GM12892 (cell line): ENCODE data around the gene CLSTN2.

Experiments used
- POLR2A ChIP-seq: IDR thresholded peaks from 2 replicates; pipeline ENCODE4 v1.6.1; 2011; ENCODE audit warnings: low read depth, low read length, control low read depth
- POLR2AphosphoS5 ChIP-seq: IDR thresholded peaks from 2 replicates; pipeline ENCODE4 v1.6.1; 2011; ENCODE audit warnings: low read depth, low read length, control low read depth

- TF ChIP-seq POLR2AphosphoS5 (no peak), POLR2A (no peak)
Observed at GRCh38 chr3:140219923-140220452, 285.0 kb downstream of the CLSTN2 start.
